B cell (primary cell): ENCODE measurements around the gene CNTNAP2. TPM values are rescaled to one million over a fixed set of nuclear protein-coding genes. Genes with fewer than 3 reads are reported as not detected.

ENCODE experiments used
- ATAC-seq: fragments of 200-7000 bp; cut with Tn5 transposase; one replicate; pipeline ENCODE4 v1.10.0; 2021; ENCODE audit warnings: low read depth, mild to moderate bottlenecking, moderate number of reproducible peaks, moderate library complexity
- CTCF ChIA-PET: fragments of 350-600 bp; sonication (Branson Sonifier 250); formaldehyde crosslinking; loops from one replicate; lab custom pipeline; 2021; ENCODE audit warnings: antibody characterized with exemption, inconsistent platforms; lab: Charles Lee
- POLR2A ChIA-PET: fragments of 350-600 bp; sonication (Branson Sonifier 250); formaldehyde crosslinking; loops from one replicate; lab custom pipeline; 2021; ENCODE audit warnings: antibody characterized with exemption; lab: Charles Lee
- DNase-seq: peaks from one replicate; pipeline ENCODE4 v3.0.0; 2013
- H2AFZ ChIP-seq: 2 replicates; pipeline ENCODE4 v1.6.1; 2012; ENCODE audit warnings: mild to moderate bottlenecking, low read depth, low read length; ENCODE audit not compliant: insufficient read depth, poor library complexity, severe bottlenecking
- H3K27ac ChIP-seq, 2 donors: 1 replicate in 1 of 2; 2 replicates in 1 of 2; pipeline ENCODE4 v1.5.1; 2012 to 2013; ENCODE audit warnings: low read length in 2 of 2, mild to moderate bottlenecking in 2 of 2, moderate library complexity in 1 of 2
- H3K27me3 ChIP-seq, 4 experiments: fragments of 200-600 bp in 1 of 4; sonication (generic) in 1 of 4; replicated peaks in 1 of 4; 1 replicate in 2 of 4; 2 replicates in 2 of 4; pipeline versions ENCODE4 v1.6.1 to v1.7.0; 2013 to 2016; ENCODE audit warnings: low read length in 3 of 4, mild to moderate bottlenecking in 2 of 4, mixed read lengths in 1 of 4, moderate library complexity in 1 of 4; ENCODE audit not compliant: insufficient read depth in 4 of 4, control insufficient read depth in 3 of 4; ENCODE audit errors: control extremely low read depth in 1 of 4
- H3K36me3 ChIP-seq, 2 experiments: replicated peaks in 1 of 2; 1 replicate in 1 of 2; 2 replicates in 1 of 2; pipeline versions ENCODE4 v1.6.1 to v1.7.1; 2013; ENCODE audit warnings: low read length in 1 of 2; ENCODE audit not compliant: insufficient read depth in 2 of 2, control insufficient read depth in 1 of 2; ENCODE audit errors: control extremely low read depth in 1 of 2, extremely low read depth in 1 of 2
- H3K4me1 ChIP-seq, 2 donors: fragments of 200-600 bp in 1 of 2; sonication (generic) in 1 of 2; 1 replicate in 1 of 2; 2 replicates in 1 of 2; pipeline versions ENCODE4 v1.5.1 to v1.6.1; 2013 to 2017; ENCODE audit warnings: low read length in 2 of 2; ENCODE audit not compliant: control insufficient read depth in 2 of 2, insufficient read depth in 2 of 2
- H3K4me2 ChIP-seq: replicated peaks from 2 replicates; pipeline ENCODE3; 2012; ENCODE audit warnings: mild to moderate bottlenecking, low read depth, low read length; ENCODE audit not compliant: poor library complexity, severe bottlenecking
- H3K4me3 ChIP-seq, 5 experiments: fragments of 200-600 bp in 1 of 5; sonication (generic) in 1 of 5; 1 replicate in 3 of 5; 2 replicates in 2 of 5; pipeline versions ENCODE4 v1.5.1 to v1.7.0; 2011 to 2016; ENCODE audit warnings: low read length in 4 of 5, mild to moderate bottlenecking in 4 of 5, low read depth in 2 of 5, control low read depth in 1 of 5, moderate library complexity in 1 of 5; ENCODE audit not compliant: insufficient read depth in 1 of 5; ENCODE audit errors: control extremely low read depth in 1 of 5, extremely low read depth in 1 of 5
- H3K79me2 ChIP-seq: fragments of 200-600 bp; sonication (generic); one replicate; pipeline ENCODE4 v1.6.0; 2016; ENCODE audit warnings: low read length; ENCODE audit not compliant: control insufficient read depth, insufficient read depth
- H3K9ac ChIP-seq: fragments of 200-600 bp; sonication (generic); 2 replicates; pipeline ENCODE4 v1.6.1; 2017; ENCODE audit warnings: mild to moderate bottlenecking, low read length, moderate library complexity
- H3K9me3 ChIP-seq, 3 donors: one replicate each; pipeline versions ENCODE4 v1.6.1 to v1.7.1; 2013; ENCODE audit warnings: low read length in 2 of 3; ENCODE audit not compliant: control insufficient read depth in 2 of 3, insufficient read depth in 1 of 3; ENCODE audit errors: control extremely low read depth in 1 of 3
- H4K20me1 ChIP-seq: 2 replicates; pipeline ENCODE4 v1.6.0; 2012; ENCODE audit warnings: mild to moderate bottlenecking, low read length; ENCODE audit not compliant: insufficient read depth, control insufficient read depth, poor library complexity, severe bottlenecking
- H3K27ac Mint-ChIP-seq: one replicate; pipeline ENCODE4 v1.8.0; 2021; ENCODE audit warnings: mixed read lengths
- H3K27me3 Mint-ChIP-seq: one replicate; pipeline ENCODE4 v1.8.0; 2021; ENCODE audit warnings: mixed read lengths
- H3K4me1 Mint-ChIP-seq: one replicate; pipeline ENCODE4 v1.8.0; 2021; ENCODE audit warnings: mixed read lengths
- H3K4me3 Mint-ChIP-seq: one replicate; pipeline ENCODE4 v1.8.0; 2021; ENCODE audit warnings: mixed read lengths
- H3K9me3 Mint-ChIP-seq: one replicate; pipeline ENCODE4 v1.8.0; 2022; ENCODE audit warnings: mixed read lengths; ENCODE audit not compliant: insufficient read depth
- EZH2 ChIP-seq: IDR thresholded peaks from 2 replicates; pipeline ENCODE4 v1.6.1; 2012; ENCODE audit warnings: borderline replicate concordance, low read depth, mild to moderate bottlenecking, moderate library complexity, low read length; ENCODE audit not compliant: insufficient read depth, poor library complexity, severe bottlenecking
- WGBS: methylation state at CpG from one replicate; pipeline ENCODE4 v1.1.5; 2013; ENCODE audit warnings: missing lambda C conversion rate; ENCODE audit not compliant: insufficient coverage; 5-methylcytosine and 5-hydroxymethylcytosine counted together
- intact Hi-C: fragments of 100-400 bp; cut with micrococcal nuclease; formaldehyde crosslinking; loops from one replicate; pipeline ENCODE4 v1.10.0; 2022
- polyA plus RNA-seq: library from polyadenylated mRNA; depleted of rRNA; stranded (reverse); fragments of >200 nt; gene quantifications from 2 replicates; pipeline ENCODE4 v1.2.3, GENCODE V29; 2012
- total RNA-seq, 2 donors: library from RNA; stranded (reverse); fragments of 120-200 nt in 1 of 2; gene quantifications; 1 replicate in 1 of 2; 2 replicates in 1 of 2; pipeline versions ENCODE4 v1.2.3 to v1.2.4, GENCODE V29; 2013 to 2022
- TF ChIP-seq, protein P1 (sequence below): fragments of 200-600 bp; IDR thresholded peaks from one replicate; pipeline ENCODE4 v1.8.0; 2022; ENCODE audit warnings: antibody characterized with exemption, mild to moderate bottlenecking

The CNTNAP2 gene
- total and polyA plus RNA-seq, 2 donors (not counting 1 experiment from before 2014, with no cell fraction given) = 7.4 to 16.6 TPM

DNA sequence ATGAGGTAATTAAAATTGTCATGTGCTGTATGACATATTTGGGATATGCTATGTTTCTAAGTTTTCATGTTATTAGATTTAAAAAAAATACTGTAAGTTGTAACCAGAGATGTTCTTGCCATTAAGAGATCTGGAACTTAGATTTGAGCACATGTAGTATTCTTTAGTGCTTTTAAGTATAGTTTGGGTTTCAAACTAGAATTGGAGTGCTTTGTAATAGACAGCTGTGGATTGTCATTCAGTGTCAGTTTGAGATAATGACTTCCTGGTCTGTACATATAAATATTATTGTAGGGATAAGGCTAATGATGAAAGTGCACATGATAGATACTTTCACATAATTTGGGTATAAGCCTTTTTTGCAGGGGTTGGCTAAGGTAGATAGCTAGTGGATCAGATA lies 936.2 kb downstream of the CNTNAP2 start:
- no peaks in the 10 kb centered on the region for H3K4me1 ChIP-seq
- no peaks in the 10 kb centered on the region for H3K9me3 Mint-ChIP-seq
- intact Hi-C loops = no loop called here
- no peaks in the 10 kb centered on the region for H3K9me3 ChIP-seq
- no peak overlapping the region for H3K27ac ChIP-seq
- CTCF ChIA-PET = no interaction called here
- TF ChIP-seq EZH2 = no peak
- TF ChIP-seq, protein P1, sequence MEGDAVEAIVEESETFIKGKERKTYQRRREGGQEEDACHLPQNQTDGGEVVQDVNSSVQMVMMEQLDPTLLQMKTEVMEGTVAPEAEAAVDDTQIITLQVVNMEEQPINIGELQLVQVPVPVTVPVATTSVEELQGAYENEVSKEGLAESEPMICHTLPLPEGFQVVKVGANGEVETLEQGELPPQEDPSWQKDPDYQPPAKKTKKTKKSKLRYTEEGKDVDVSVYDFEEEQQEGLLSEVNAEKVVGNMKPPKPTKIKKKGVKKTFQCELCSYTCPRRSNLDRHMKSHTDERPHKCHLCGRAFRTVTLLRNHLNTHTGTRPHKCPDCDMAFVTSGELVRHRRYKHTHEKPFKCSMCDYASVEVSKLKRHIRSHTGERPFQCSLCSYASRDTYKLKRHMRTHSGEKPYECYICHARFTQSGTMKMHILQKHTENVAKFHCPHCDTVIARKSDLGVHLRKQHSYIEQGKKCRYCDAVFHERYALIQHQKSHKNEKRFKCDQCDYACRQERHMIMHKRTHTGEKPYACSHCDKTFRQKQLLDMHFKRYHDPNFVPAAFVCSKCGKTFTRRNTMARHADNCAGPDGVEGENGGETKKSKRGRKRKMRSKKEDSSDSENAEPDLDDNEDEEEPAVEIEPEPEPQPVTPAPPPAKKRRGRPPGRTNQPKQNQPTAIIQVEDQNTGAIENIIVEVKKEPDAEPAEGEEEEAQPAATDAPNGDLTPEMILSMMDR = no peak
- no peak for DNase-seq
- no peak overlapping the region for H3K4me3 ChIP-seq
- no peaks in the 10 kb centered on the region for H3K79me2 ChIP-seq
- H2AFZ ChIP-seq = no peak overlapping the region
- no peak overlapping the region for H3K4me2 ChIP-seq
- no peaks in the 10 kb centered on the region for H3K36me3 ChIP-seq
- no peaks in the 10 kb centered on the region for H3K4me1 Mint-ChIP-seq
- H3K27me3 Mint-ChIP-seq = no peaks in the 10 kb centered on the region
- H3K9ac ChIP-seq = no peak overlapping the region
- POLR2A ChIA-PET = no interaction called here
- H4K20me1 ChIP-seq = no peaks in the 10 kb centered on the region
- H3K27ac Mint-ChIP-seq = no peak overlapping the region
- no peak overlapping the region for H3K4me3 Mint-ChIP-seq
- no peak for ATAC-seq
- no peaks in the 10 kb centered on the region for H3K27me3 ChIP-seq

DNA sequence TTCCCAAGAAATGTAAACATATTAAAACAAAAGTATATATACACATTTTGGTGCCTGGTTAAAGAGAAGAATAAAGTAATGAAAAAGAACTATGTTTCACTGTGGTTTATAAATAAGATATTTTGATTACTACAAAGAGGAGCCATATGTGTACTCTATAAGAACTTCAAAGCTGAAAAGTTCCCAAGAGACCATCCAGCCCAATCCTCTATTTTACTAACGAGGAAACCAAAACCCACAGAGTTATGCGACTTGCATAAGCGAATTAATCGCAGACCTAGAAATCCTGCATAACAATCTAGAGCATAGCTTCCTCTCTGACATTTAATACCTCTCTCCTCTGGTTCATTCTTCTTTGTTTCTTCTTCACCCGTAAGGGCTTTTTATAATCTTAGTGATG lies 937.1 kb downstream of the CNTNAP2 start:
- Mint-ChIP-seq H3K27ac (no peak overlapping the region), H3K4me1 (no peaks in the 10 kb centered on the region), H3K4me3 (no peak overlapping the region), H3K9me3 (no peaks in the 10 kb centered on the region), H3K27me3 (no peaks in the 10 kb centered on the region)
- ChIA-PET POLR2A (no interaction called here), CTCF (no interaction called here)
- H2AFZ ChIP-seq = no peak overlapping the region
- intact Hi-C loops = no loop called here
- WGBS = 22% methylated on average over 1 of the region's 5 CpGs
- no peak overlapping the region for H3K4me3 ChIP-seq
- H3K9ac ChIP-seq = no peak overlapping the region
- H3K36me3 ChIP-seq = no peaks in the 10 kb centered on the region
- DNase-seq (no peak), ATAC-seq (no peak)
- no peaks in the 10 kb centered on the region for H4K20me1 ChIP-seq
- no peak overlapping the region for H3K27ac ChIP-seq
- H3K79me2 ChIP-seq = no peaks in the 10 kb centered on the region
- no peaks in the 10 kb centered on the region for H3K4me1 ChIP-seq
- no peaks in the 10 kb centered on the region for H3K9me3 ChIP-seq
- H3K4me2 ChIP-seq = no peak overlapping the region
- H3K27me3 ChIP-seq = no peaks in the 10 kb centered on the region
- no peak for TF ChIP-seq EZH2
- TF ChIP-seq, protein P1 = no peak
